A549 (cell line): Measurements from ENCODE around the gene PSMD14.

Source experiments
- CEBPB ChIP-seq, 2 experiments: fragments of >200 bp in 1 of 2; sonication (Bioruptor Twin) in 1 of 2; formaldehyde crosslinking in 1 of 2; IDR thresholded peaks; 2 replicates each; pipeline ENCODE4 v1.6.1; 2012 to 2016
- GATA3 ChIP-seq: IDR thresholded peaks from 2 replicates; pipeline ENCODE4 v1.6.1; 2012; ENCODE audit warnings: borderline replicate concordance
- JUN ChIP-seq, 2 experiments: fragments of >200 bp; sonication (Bioruptor Twin); formaldehyde crosslinking; IDR thresholded peaks; 2 replicates in 1 of 2; 3 replicates in 1 of 2; pipeline ENCODE4 v1.6.1; 2016 to 2017
- NFE2L2 ChIP-seq: fragments of 150-350 bp; conservative IDR thresholded peaks from 2 replicates; pipeline ENCODE4 v1.6.1; 2014; ENCODE audit warnings: low read length
- NR3C1 ChIP-seq: fragments of >200 bp; sonication (Bioruptor Twin); formaldehyde crosslinking; IDR thresholded peaks from 3 replicates; pipeline ENCODE4 v1.6.1; 2017
- POLR2A ChIP-seq: IDR thresholded peaks from 2 replicates; pipeline ENCODE4 v1.6.1; 2012; ENCODE audit warnings: mild to moderate bottlenecking, low read length
- SREBF2 ChIP-seq: fragments of 450-650 bp; IDR thresholded peaks from 2 replicates; pipeline ENCODE4 v1.6.1; 2014; ENCODE audit warnings: mild to moderate bottlenecking, moderate library complexity
- TF ChIP-seq, protein P1 (sequence below): IDR thresholded peaks from 2 replicates; pipeline ENCODE4 v1.6.1; 2012
- TF ChIP-seq, protein P2 (sequence below): fragments of >200 bp; sonication (Bioruptor Twin); formaldehyde crosslinking; IDR thresholded peaks from 3 replicates; pipeline ENCODE4 v1.5.1; 2016
- TF ChIP-seq, protein P3 (sequence below): fragments of 450-650 bp; IDR thresholded peaks from 2 replicates; pipeline ENCODE4 v1.6.1; 2014; ENCODE audit warnings: antibody characterized with exemption

DNA sequence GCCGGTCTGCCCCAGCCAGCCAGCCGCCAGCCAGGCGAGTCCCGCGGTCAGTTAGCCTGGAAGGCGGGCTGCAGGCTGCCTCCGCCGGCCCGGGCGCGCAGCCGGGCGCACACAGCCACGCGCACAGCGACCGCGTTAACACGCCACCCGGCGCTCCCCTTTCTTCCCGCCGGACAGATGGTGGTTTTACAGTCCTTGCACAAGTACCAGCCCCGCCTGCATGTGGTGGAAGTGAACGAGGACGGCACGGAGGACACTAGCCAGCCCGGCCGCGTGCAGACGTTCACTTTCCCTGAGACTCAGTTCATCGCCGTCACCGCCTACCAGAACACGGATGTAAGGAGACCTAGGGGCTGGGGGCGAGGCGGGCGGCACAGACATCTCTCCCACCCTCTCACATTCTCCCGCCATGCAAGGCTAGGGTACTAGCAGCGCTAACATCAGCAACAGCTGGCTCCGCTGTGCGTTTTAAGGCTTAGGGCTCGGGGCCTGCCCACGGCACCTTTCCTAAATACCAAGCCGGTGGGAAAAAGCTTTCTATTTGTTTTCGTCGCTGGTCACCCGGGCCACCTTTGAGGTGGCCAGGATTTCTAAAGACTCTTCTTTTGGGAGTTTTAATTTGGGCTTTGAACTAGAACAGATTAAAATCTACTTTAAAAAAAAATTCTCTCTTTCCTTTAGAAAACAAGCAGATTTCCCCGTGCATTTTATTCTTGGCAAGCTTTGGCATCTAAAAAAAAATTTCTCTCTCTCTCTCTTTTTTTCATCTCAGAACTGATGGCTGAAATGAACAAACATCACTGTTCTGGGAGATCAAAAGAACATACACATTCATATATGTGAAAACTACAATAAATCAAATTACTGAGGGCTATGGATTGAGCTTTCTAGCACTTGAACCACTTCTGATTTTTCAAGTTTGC is 110.8 kb downstream of the PSMD14 start:
- no peak for TF ChIP-seq NR3C1
- TF ChIP-seq, protein P1, sequence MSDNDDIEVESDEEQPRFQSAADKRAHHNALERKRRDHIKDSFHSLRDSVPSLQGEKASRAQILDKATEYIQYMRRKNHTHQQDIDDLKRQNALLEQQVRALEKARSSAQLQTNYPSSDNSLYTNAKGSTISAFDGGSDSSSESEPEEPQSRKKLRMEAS: no peak
- no peak for TF ChIP-seq SREBF2
- TF ChIP-seq POLR2A: no peak
- TF ChIP-seq, protein P2, sequence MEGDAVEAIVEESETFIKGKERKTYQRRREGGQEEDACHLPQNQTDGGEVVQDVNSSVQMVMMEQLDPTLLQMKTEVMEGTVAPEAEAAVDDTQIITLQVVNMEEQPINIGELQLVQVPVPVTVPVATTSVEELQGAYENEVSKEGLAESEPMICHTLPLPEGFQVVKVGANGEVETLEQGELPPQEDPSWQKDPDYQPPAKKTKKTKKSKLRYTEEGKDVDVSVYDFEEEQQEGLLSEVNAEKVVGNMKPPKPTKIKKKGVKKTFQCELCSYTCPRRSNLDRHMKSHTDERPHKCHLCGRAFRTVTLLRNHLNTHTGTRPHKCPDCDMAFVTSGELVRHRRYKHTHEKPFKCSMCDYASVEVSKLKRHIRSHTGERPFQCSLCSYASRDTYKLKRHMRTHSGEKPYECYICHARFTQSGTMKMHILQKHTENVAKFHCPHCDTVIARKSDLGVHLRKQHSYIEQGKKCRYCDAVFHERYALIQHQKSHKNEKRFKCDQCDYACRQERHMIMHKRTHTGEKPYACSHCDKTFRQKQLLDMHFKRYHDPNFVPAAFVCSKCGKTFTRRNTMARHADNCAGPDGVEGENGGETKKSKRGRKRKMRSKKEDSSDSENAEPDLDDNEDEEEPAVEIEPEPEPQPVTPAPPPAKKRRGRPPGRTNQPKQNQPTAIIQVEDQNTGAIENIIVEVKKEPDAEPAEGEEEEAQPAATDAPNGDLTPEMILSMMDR: no peak
- TF ChIP-seq JUN (IDR thresholded peaks at IDR 0.05): no peak
- TF ChIP-seq CEBPB (IDR thresholded peaks at IDR 0.05): no peak
- TF ChIP-seq, protein P3, sequence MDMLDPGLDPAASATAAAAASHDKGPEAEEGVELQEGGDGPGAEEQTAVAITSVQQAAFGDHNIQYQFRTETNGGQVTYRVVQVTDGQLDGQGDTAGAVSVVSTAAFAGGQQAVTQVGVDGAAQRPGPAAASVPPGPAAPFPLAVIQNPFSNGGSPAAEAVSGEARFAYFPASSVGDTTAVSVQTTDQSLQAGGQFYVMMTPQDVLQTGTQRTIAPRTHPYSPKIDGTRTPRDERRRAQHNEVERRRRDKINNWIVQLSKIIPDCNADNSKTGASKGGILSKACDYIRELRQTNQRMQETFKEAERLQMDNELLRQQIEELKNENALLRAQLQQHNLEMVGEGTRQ: no peak
- no peak for TF ChIP-seq GATA3
- no peak for TF ChIP-seq NFE2L2
